A673 (cell line): ENCODE data around the gene EZH2.

ENCODE experiments used
- EZH2 ChIP-seq: fragments of 200-600 bp; sonication (generic); IDR thresholded peaks from 2 replicates; pipeline ENCODE4 v1.6.1; 2017; ENCODE audit warnings: borderline replicate concordance, low read depth, mild to moderate bottlenecking, mixed read lengths, antibody characterized with exemption, low read length; ENCODE audit not compliant: poor library complexity, severe bottlenecking
- TF ChIP-seq, protein P1 (sequence below): fragments of 300-800, 200-600 bp; sonication (generic); conservative IDR thresholded peaks from 2 replicates; pipeline ENCODE4 v1.5.1; 2017; ENCODE audit warnings: low read depth, mild to moderate bottlenecking, antibody characterized with exemption, low read length, moderate library complexity, mixed read lengths

DNA sequence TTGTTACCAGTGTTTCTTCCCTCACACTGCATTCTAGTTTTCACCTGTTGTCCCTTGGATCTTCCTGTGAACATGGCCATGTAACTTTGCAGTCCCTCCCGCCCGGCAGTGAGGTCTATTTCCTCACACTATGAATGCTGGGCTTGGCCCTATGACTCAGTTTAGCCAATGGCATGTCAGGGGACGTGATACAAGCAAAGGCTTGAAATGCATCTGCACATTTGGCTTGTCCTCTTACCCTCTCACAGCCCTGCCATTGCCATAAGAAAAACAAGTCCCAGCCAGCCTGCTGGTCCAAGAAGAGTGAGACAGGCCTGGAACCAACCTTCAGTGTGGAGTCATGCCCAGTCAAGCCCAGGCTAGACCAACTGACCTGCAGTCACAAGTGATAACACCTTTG lies 17.1 kb upstream of the EZH2 start:
- TF ChIP-seq, protein P1, sequence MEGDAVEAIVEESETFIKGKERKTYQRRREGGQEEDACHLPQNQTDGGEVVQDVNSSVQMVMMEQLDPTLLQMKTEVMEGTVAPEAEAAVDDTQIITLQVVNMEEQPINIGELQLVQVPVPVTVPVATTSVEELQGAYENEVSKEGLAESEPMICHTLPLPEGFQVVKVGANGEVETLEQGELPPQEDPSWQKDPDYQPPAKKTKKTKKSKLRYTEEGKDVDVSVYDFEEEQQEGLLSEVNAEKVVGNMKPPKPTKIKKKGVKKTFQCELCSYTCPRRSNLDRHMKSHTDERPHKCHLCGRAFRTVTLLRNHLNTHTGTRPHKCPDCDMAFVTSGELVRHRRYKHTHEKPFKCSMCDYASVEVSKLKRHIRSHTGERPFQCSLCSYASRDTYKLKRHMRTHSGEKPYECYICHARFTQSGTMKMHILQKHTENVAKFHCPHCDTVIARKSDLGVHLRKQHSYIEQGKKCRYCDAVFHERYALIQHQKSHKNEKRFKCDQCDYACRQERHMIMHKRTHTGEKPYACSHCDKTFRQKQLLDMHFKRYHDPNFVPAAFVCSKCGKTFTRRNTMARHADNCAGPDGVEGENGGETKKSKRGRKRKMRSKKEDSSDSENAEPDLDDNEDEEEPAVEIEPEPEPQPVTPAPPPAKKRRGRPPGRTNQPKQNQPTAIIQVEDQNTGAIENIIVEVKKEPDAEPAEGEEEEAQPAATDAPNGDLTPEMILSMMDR = no peak
- no peak for TF ChIP-seq EZH2
